Femur (tissue), 1 donor: ENCODE measurements around the gene NAA25.
A peak's percentile ranks its signal among the peaks of the same experiment; 100 is the strongest.

Source experiments
- DNase-seq: peaks from one replicate; pipeline ENCODE4 v3.0.0-alpha.2; 2017

The NAA25 gene

GRCh38 chr12:112108202-112109079 lies at the start of gene NAA25:
Gene NAA25, minus strand, starts transcription at chr12:112108783. Its CDS starts 10 bp downstream, at chr12:112108773.
- DNase-seq, result peak; percentile 92

- DNase-seq, result no peak
These were observed 45.3 kb upstream of the NAA25 start for GRCh38 chr12:112153893-112154219.

- DNase-seq, result no peak
These were observed 44.8 kb upstream of the NAA25 start for GRCh38 chr12:112153181-112153892.

- DNase-seq, result no peak
These were observed 43.4 kb upstream of the NAA25 start for GRCh38 chr12:112151766-112152541.

DNA sequence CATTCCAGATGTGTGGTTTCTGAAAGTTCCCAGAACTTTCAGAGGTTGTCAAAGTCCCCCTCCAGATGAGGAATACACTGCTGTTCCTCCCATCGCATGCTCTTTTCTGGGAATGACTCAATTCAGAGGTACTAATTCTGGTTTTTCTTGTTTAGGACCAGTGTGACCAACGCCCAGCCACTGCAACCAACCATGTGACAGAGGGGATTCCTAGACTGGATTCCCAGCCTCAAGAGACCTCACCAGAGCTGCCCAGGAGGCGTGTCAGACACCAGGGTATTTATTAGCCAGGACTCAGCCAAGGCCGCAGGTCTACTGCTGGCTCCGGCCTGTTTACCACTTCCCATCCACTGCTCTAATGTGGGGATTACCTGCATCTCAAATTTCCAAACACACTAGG lies 41.0 kb upstream of the NAA25 start:
- DNase-seq, result no peak

DNA sequence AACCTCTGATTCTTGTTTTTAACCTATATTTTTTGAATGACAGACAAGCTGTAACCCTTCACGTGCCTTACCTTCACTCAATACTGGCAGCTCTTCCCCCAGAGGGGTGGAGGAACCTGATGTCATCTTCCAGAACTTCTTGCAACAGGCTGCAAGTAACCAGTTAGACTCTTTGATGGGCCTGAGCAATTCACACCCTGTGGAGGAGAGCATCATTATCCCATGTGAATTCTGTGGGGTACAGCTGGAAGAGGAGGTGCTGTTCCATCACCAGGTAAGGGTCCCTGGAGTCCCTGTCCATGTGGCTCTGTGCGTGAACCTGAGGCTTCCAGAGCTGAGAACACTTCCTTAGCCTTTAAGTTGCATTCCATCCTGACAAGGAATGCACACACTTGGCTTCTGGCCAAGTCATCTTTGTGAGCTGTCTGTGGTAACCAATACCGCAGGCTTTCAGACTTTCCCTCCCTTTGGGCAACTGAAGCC lies 39.5 kb upstream of the NAA25 start:
- no peak for DNase-seq

GRCh38 chr12:112146123-112146522 lies 37.5 kb upstream of the NAA25 start:
- DNase-seq, result no peak

DNA sequence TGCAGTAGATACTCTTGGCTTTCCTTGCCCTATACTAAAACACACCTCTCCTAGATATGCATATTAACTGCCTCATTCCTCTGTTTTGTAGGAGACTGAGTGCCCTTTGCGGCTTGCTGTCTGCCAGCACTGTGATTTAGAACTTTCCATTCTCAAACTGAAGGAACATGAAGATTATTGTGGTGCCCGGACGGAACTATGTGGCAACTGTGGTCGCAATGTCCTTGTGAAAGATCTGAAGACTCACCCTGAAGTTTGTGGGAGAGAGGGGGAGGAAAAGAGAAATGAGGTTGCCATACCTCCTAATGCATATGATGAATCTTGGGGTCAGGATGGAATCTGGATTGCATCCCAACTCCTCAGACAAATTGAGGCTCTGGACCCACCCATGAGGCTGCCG lies 32.1 kb upstream of the NAA25 start:
- DNase-seq, result peak; percentile 60

GRCh38 chr12:112134731-112135130 lies 26.1 kb upstream of the NAA25 start:
- no peak for DNase-seq

DNA sequence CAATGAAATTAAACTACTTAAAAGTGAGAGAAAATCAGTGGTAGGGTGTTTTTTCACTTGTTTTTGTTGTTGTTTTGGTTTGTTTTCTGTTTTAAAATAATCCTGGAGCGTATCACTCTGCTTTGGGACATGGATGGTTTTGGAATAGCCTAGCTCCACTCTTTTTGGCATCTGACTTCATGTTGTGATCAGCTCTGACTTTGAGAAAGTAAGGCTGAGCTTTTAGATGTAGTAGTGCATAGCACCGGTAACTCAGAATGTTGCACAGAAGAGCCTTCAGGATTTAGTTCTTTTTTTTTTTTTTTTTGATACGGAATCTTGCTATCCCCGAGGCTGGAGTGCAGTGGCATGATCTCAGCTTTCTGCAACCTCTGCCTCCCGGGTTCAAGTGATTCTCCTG lies 24.8 kb upstream of the NAA25 start:
- DNase-seq, result no peak

DNA sequence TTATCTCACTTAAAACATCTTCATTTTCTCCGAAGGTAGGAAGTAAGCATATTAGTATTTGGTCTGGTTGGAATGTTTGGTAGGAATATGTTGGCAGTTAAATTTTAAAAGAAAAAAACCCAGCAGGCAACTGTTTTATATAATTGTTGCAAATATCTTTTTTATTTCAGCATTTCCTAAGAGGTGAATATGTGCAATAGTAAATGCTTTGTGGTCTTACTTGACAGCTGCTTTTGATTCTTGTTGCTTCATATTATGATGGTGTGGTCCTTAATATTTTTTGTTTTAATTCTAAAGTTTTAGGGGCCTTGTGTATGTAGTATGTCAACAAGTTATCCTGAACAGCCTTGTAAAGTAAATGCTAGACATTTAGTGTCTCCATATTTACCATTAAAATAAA lies 23.1 kb upstream of the NAA25 start:
- DNase-seq, result no peak

DNA sequence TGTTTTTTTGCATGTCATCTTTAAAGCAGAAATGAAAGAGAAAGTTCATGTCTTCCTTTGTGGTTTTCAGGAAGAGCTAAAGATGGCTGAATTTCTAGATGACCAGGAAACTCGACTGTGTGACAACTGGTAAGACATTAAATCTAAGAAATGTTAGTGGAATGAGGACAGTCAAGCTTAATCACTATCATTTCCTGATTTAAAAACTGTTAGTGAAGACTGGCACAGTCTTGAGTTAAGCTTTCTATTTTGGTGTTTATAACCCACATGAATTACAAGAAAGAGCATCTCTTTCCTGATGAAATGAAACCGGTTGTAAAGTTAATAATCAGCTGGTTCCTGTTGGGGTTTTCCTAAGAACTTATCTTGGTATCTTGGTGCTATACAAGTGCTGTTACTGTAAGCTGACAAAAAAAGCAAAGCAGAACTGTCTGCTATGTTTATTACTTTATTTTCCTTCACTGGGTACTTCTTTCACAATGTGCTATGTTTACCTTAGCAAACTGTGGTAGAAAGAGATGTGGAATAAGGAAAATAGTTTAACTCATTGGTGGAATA lies 21.9 kb upstream of the NAA25 start:
- no peak for DNase-seq

DNA sequence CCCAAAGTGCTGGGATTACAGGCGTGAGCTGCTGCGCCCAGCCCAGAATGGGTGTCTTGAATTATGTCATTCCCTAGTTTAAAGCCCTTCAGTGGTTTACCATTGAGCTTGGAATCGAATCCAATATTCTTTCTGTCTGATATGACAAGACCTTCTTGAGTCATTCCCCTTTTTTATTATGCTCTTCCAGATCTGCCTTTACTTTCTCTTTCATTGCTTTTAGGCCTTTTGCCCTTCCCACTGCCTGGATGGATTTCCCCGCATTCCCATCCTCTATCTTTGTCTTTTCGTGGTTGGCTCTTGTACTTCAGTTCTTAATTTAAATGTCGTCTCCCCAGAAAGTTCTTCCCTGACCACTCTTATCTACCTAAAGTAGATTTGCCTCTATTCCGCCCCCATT lies 18.3 kb upstream of the NAA25 start:
- DNase-seq, result no peak

DNA sequence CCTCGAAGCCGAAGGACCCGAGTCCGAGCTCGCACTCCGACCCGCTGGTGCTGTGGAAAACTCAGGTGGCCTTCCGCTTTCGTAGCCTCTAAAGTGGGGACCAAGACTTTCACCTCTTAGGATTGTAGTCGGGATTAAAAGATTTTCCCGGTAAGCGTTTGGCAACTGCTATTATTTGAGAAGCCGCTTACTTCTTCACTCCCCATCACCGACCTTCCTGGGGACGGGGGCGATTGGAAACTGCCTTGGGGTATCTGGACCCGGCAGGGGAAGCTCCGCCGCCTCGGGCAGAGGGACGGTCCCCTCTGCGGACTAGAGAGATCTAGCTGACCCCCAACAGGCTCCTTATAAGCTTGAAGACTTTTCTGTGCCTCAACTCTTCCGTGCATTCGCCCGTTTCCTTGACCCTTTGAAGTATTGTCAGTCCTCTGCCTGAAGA lies 17.4 kb upstream of the NAA25 start:
- DNase-seq, result no peak

DNA sequence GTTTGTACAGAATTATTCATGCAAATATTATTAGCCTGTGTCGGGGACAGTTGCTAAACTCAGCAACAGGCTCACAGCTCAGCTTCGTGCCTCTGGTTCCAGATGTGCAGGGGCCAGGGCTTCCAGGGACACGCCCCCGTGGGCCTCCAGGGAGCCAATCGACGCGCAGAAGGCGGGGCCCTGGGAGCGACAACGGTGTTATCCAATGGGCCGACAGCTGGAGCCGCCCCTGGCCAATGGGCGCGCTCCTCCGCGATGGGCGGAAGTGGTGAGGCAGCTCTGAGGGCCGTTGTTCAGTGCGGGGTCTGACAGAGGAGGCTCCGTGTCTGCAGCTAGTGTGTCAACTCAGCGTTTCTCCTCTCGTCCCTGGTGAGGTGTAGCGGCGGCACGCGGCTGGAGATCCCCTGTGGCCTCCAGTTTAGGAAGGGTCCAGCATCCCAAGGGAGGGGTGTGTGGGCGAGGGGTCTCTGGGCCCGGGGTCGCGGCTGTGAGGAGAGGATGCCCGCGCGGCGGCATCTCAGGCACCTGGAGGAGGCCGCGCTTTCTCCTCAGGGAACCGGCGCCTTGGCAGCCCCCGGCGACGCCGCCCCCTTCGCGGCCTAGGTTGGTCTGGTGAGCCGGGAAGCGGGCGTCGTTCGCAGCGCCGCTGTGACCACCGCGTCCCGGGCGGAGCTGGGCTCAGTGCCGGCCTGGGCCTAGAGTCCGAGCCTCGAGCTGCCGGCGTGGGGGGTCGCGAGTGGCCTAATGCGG lies 16.8 kb upstream of the NAA25 start, which contains the start of gene TRAFD1:
TSS of gene TRAFD1 (plus strand) at position 311 of the 750 bp plus-strand sequence. CDS start 4,963 bp downstream, outside the sequence.
- DNase-seq, result peak; percentile 99

DNA sequence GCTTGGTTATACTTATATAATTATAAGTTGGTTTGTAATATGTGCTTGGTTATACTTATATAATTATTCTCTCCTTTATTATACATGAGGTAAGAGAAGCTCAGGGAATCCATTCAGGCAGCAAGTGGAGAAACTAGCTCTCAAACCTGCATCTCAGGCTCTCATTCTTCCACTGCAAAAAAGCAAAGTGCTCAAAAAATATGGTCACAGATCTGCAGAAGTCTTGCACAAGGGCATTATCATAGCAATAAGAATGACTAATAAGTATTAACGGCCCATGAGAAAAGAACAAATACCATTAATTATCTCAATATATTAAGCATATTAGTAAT lies 16.3 kb upstream of the NAA25 start:
- DNase-seq, result no peak

DNA sequence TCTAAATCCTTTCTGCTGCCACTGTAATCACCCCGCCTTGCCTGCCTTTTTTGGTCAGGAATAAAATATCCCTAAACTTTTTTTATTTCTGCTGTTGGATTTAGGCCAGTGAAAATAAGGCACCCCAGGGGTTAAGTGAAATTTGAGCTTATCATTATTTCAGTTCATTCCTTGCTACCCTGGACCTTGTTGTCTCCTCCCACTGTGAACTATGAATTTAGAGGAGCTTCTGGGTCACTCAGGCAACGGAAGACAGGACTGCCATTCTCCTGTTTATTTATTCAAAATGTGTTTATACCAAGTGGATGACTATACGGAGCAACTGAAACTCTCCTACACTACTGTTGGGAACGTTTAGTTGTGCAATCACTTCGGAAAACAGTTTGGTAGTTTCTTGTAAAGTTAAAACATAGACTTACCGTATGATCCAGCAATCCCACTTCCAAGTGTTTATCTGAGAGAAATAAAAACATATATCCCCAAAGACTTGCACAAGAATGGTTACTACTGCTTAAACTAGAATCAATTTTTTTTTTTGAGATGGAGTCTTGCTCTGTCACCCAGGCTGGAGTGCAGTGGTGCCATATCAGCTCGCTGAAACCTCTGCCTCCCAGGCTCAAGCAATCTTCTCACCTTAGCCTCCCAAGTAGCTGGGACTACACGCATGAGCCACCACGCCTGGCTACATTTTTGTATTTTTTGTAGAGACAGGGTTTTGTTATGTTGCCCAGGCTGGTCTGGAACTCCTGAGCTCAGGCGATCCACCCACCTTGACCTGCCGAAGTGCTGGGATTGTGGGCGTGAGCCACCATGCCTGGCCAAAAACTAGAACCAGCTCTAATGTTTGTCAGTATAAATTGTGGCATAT lies 14.5 kb upstream of the NAA25 start:
- DNase-seq, result no peak

GRCh38 chr12:112121780-112122565 lies 13.4 kb upstream of the NAA25 start:
- peak; percentile 91 for DNase-seq

- DNase-seq, result no peak
These were observed 9.1 kb upstream of the NAA25 start for GRCh38 chr12:112117685-112118084.
